HG03045 (cell line): ENCODE measurements around the gene HDGFL2.

Experiments used
- ATAC-seq: cut with Tn5 transposase; IDR thresholded peaks from one replicate; pipeline ENCODE4 v1.9.1; 2021; ENCODE audit warnings: mild to moderate bottlenecking, moderate library complexity; ENCODE audit not compliant: unreplicated experiment

HDGFL2 gene

GRCh38 chr19:4472174-4472974 lies at the start of gene HDGFL2:
TSS of gene HDGFL2 (plus strand) at chr19:4472297. CDS start at chr19:4472351, 54 bp downstream.
- ATAC-seq = no peak

- no peak for ATAC-seq
These were observed 48.5 kb upstream of the HDGFL2 start for GRCh38 chr19:4423416-4424126.

DNA sequence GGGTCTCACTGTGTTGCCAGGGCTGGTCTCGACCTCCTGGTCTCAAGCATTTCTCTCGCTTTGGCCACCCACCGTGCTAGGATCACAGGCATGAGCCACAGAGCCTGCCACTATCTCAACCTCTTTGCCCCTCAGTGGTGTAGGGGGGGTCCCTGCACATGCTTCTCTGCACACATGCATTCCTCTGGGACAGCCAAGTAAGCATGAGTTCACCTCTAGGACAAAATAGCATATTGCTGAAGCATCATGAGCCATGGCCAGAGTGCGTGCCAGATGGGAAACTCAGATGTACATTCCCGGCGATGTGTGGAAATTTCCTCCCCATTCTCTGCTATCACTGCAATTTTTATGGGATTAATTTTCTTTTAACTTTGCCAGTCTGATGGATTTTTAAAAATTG lies 46.6 kb upstream of the HDGFL2 start:
- no peak for ATAC-seq

- no peak for ATAC-seq
These were observed 43.6 kb upstream of the HDGFL2 start for GRCh38 chr19:4428326-4428975.

- no peak for ATAC-seq
These were observed 42.8 kb upstream of the HDGFL2 start for GRCh38 chr19:4429256-4429655.

- ATAC-seq = no peak
These were observed 42.3 kb upstream of the HDGFL2 start for GRCh38 chr19:4429771-4430171.

- no peak for ATAC-seq
These were observed 41.3 kb upstream of the HDGFL2 start for GRCh38 chr19:4430760-4431159.

GRCh38 chr19:4431296-4431695 lies 40.8 kb upstream of the HDGFL2 start:
- ATAC-seq = no peak

DNA sequence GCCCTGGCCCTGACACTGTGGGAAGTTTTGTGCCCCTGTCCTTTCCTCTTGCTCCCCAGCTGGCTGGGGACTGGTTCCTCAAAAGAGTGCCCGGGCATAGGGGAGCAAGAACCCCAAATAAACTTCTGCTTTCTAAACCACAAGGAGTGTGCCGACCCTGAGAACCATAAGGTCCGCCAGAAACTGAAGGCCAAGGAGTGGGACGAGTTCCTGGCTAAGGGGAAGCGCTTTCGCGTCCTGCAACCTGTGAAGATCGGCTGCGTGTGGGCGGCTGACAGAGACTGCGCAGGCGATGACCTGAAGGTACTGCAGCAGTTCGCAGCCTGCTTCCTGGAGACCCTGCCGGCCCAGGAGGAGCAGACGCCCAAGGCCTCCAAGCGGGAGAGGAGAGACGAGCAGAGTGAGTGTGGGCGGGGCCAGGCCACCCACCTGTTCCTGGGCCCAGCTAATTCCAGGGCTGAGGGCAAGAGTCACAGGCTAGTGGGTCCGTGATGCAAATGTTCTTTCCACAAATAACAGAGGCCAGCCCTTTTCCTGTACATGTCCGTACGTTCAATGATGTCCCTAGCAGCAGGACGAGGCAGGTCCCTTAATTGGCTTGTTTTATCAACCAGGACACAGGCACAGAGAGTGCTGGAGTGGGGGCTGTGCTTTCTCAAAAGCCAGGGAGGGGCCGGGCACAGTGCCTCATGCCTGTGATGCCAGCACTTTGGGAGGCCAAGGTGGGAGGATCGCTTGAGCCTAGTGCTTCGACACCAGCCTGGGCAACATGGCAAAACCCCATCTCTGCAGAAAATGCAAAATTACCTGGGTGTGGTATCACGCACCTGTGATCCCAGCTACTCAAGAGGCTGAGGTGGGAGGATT lies 40.1 kb upstream of the HDGFL2 start:
- ATAC-seq = no peak

GRCh38 chr19:4432918-4433506 lies 39.1 kb upstream of the HDGFL2 start:
- ATAC-seq = no peak

- ATAC-seq = no peak
These were observed 37.7 kb upstream of the HDGFL2 start for GRCh38 chr19:4434391-4434790.

- ATAC-seq = no peak
These were observed 35.9 kb upstream of the HDGFL2 start for GRCh38 chr19:4436231-4436630.

DNA sequence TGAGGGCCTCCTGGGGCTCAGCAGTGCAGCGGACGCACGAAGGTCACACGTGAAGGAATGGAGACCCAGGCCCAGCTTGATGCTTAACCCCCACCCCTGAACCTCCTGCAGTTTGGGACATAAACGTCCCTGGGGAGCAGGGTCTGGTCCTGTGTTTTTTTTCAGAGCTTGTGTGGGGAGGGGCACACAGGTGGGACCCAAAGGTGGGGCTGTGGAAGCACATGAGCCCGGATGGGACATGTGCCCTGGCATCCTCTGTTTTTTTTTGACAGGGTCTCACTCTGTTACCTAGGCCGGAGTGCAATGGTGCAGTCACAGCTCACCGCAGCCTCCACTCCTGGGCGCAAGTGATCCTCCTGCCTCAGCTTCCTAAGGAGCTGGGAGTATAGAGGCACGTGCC lies 35.0 kb upstream of the HDGFL2 start:
- ATAC-seq = no peak

GRCh38 chr19:4439243-4439642 lies 32.9 kb upstream of the HDGFL2 start:
- no peak for ATAC-seq

DNA sequence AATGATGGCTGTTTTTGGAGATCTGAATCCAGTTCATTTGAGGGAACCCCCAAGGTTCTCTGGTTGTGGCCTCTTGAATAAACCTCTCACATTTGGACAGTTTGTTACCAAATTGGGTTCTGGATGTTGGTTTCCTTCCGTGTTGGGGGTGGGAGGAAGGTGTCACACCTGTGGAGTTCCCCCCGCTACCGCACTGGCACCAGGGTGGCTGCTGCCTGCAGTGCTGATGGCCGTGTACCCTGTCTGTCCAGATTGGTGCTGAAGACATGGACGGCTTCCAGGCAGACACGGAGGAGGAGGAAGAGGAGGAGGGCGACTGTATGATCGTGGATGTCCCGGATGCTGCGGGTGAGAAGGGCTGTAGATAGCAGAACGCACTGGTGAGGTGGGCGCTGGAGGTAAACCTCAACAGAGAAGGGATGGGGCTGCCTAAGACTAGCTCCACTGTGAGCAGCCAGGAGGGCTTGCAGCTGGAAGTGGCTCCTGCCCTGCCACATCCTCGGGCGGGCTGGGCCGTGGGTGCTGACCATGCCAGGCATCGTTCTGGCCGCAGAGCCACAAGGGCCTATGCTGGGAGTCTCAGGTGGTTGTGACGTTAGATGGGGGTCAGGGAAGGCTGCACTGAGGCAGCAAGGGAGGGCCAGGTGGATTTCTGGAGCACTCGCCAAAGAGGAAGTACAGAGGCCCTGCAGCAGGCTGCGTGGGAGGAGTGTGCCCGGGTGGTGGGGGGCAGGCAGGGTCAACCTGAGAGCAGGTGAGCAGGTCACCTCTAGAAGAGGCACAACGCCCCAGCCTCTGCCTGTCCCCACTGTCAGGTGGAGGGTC lies 29.9 kb upstream of the HDGFL2 start:
- no peak for ATAC-seq

DNA sequence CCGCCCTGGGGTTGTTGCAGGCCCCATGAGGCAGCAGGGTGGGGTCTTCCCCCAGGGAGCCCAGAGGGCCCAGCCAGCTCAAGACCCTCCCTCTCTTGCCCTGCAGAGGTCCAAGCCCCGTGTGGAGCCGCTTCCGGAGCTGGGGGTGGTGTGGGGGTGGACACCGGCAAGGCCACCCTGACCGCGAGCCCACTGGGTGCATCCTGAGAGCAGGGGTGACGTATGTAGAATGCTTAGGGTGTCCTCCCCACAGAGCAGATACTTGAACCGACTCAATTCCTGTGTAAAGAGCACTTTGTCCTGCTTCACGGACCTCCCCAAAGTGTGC lies 29.3 kb upstream of the HDGFL2 start:
- ATAC-seq = no peak

- no peak for ATAC-seq
These were observed 28.9 kb upstream of the HDGFL2 start for GRCh38 chr19:4443188-4443587.

GRCh38 chr19:4443966-4444764 lies 27.9 kb upstream of the HDGFL2 start:
- ATAC-seq = no peak
